Fibroblast of skin of left biceps (primary cell): ENCODE measurements around the gene C10orf95.
"Not testable (repeated sequence)": the region's sequence is repeated elsewhere in the genome, so short reads cannot be mapped to it uniquely, and the experiment has no call there.

Source experiments
- DNase-seq, 2 experiments: peaks; one replicate each; pipeline ENCODE4 v3.0.0-alpha.2; 2013; ENCODE audit warnings: low read depth in 2 of 2

Gene C10orf95

GRCh38 chr10:102465466-102465865, 14.1 kb upstream of the C10orf95 start:
- no peak for DNase-seq

- DNase-seq, result no peak
Observed at GRCh38 chr10:102463983-102464382, 12.6 kb upstream of the C10orf95 start.

- no peak for DNase-seq
Observed at GRCh38 chr10:102462512-102463054, 11.2 kb upstream of the C10orf95 start.

- DNase-seq, result peak; percentile 31 to 33
Observed at GRCh38 chr10:102461187-102462054, 10.1 kb upstream of the C10orf95 start.

GRCh38 chr10:102460836-102461186, 9.5 kb upstream of the C10orf95 start:
- DNase-seq, result no peak

- no peak for DNase-seq
Observed at GRCh38 chr10:102458656-102459055, 7.3 kb upstream of the C10orf95 start.

- no peak for DNase-seq
Observed at GRCh38 chr10:102457591-102458150, 6.3 kb upstream of the C10orf95 start.

GRCh38 chr10:102455893-102456471, 4.6 kb upstream of the C10orf95 start:
- peak; percentile 57 to 61 for DNase-seq

GRCh38 chr10:102454662-102455487, 3.5 kb upstream of the C10orf95 start:
- not testable (repeated sequence) for DNase-seq

GRCh38 chr10:102453502-102453901, 2.2 kb upstream of the C10orf95 start:
- DNase-seq, result no peak

- no peak for DNase-seq
Observed at GRCh38 chr10:102452672-102453340, 1.5 kb upstream of the C10orf95 start.

- peak in 1 of 2 experiments; percentile 33 for DNase-seq
Observed at GRCh38 chr10:102450374-102451104, 804 bp downstream of the C10orf95 start.

- no peak for DNase-seq
Observed at GRCh38 chr10:102450124-102450373, 1.3 kb downstream of the C10orf95 start.

- DNase-seq, result no peak
Observed at GRCh38 chr10:102449321-102450123, 1.8 kb downstream of the C10orf95 start.

- no peak for DNase-seq
Observed at GRCh38 chr10:102444851-102445250, 6.5 kb downstream of the C10orf95 start.

- DNase-seq, result no peak
Observed at GRCh38 chr10:102438374-102438773, 13.0 kb downstream of the C10orf95 start.

- no peak for DNase-seq
Observed at GRCh38 chr10:102437515-102437914, 13.8 kb downstream of the C10orf95 start.

GRCh38 chr10:102436312-102436711, 15.0 kb downstream of the C10orf95 start:
- DNase-seq, result no peak

GRCh38 chr10:102435529-102436233, 15.7 kb downstream of the C10orf95 start:
- DNase-seq, result no peak
